Endodermal cell (in vitro differentiated cells): Measurements from ENCODE around the gene DNLZ. TPM values are rescaled to one million over a fixed set of nuclear protein-coding genes. Genes with fewer than 3 reads are reported as not detected.
A peak's percentile ranks its signal among the peaks of the same experiment; 100 is the strongest.

Experiments
- DNase-seq: peaks from one replicate; pipeline ENCODE4 v3.0.0-alpha.2; 2017
- H3K27ac ChIP-seq: 2 replicates; pipeline ENCODE4 v1.5.1; 2013; ENCODE audit warnings: mild to moderate bottlenecking, low read depth, low read length, moderate library complexity
- H3K27me3 ChIP-seq: 2 replicates; pipeline ENCODE4 v1.6.1; 2013; ENCODE audit warnings: mild to moderate bottlenecking, low read length, moderate library complexity; ENCODE audit not compliant: insufficient read depth, control insufficient read depth, poor library complexity, severe bottlenecking
- H3K36me3 ChIP-seq: 2 replicates; pipeline ENCODE4 v1.7.0; 2013; ENCODE audit warnings: mild to moderate bottlenecking, low read length, moderate library complexity; ENCODE audit not compliant: control insufficient read depth, insufficient read depth
- H3K4me1 ChIP-seq: one replicate; pipeline ENCODE4 v1.7.0; 2013; ENCODE audit warnings: low read length; ENCODE audit not compliant: control insufficient read depth, insufficient read depth
- H3K4me3 ChIP-seq: 2 replicates; pipeline ENCODE4 v1.5.1; 2013; ENCODE audit warnings: mild to moderate bottlenecking, low read length, moderate library complexity
- H3K9ac ChIP-seq: 2 replicates; pipeline ENCODE4 v1.6.1; 2013; ENCODE audit warnings: mild to moderate bottlenecking, low read length, moderate library complexity; ENCODE audit not compliant: poor library complexity, severe bottlenecking; ENCODE audit errors: extremely low read depth
- H3K9me3 ChIP-seq: 2 replicates; pipeline ENCODE4 v1.6.1; 2013; ENCODE audit warnings: mild to moderate bottlenecking, low read length, moderate library complexity; ENCODE audit not compliant: control insufficient read depth
- H3K27ac Mint-ChIP-seq: 2 replicates; pipeline ENCODE4 v1.8.0; 2020; ENCODE audit warnings: mixed read lengths
- H3K27me3 Mint-ChIP-seq: 2 replicates; pipeline ENCODE4 v1.8.0; 2021; ENCODE audit warnings: mild to moderate bottlenecking, mixed read lengths; ENCODE audit not compliant: insufficient read depth
- H3K36me3 Mint-ChIP-seq: 2 replicates; pipeline ENCODE4 v1.8.0; 2020; ENCODE audit warnings: low read depth, mixed read lengths
- H3K4me1 Mint-ChIP-seq: 2 replicates; pipeline ENCODE4 v1.8.0; 2020; ENCODE audit warnings: mixed read lengths
- H3K4me3 Mint-ChIP-seq: 2 replicates; pipeline ENCODE4 v1.8.0; 2020; ENCODE audit warnings: mild to moderate bottlenecking, moderate library complexity, mixed read lengths
- H3K9me3 Mint-ChIP-seq: 2 replicates; pipeline ENCODE4 v1.8.0; 2020; ENCODE audit warnings: mild to moderate bottlenecking, mixed read lengths
- WGBS, 2 experiments: methylation state at CpG; one replicate each; pipeline versions ENCODE4 v1.1.5 to v1.1.7; 2013; ENCODE audit warnings: missing lambda C conversion rate in 2 of 2, mixed read lengths in 1 of 2; ENCODE audit not compliant: insufficient coverage in 1 of 2, insufficient read length in 1 of 2; 5-methylcytosine and 5-hydroxymethylcytosine counted together
- total RNA-seq, 2 donors: library from RNA; stranded (reverse); fragmentation: NEBNext Ultra II Directional in 1 of 2; extraction: Animal tissue kit (Norgen Biotek cat#: 25700) in 1 of 2; gene quantifications; 2 replicates in 1 of 2; 3 replicates in 1 of 2; pipeline ENCODE4 v1.2.1, GENCODE V29; 2021
- TF ChIP-seq, protein P1 (sequence below): fragments of 200-600 bp; sonication (generic); conservative IDR thresholded peaks from 2 replicates; pipeline ENCODE4 v1.5.0; 2021; ENCODE audit warnings: antibody characterized with exemption, mild to moderate bottlenecking

Gene DNLZ
- total RNA-seq, 2 donors from 2014 or later, result 12.6 to 20.1 TPM

DNA sequence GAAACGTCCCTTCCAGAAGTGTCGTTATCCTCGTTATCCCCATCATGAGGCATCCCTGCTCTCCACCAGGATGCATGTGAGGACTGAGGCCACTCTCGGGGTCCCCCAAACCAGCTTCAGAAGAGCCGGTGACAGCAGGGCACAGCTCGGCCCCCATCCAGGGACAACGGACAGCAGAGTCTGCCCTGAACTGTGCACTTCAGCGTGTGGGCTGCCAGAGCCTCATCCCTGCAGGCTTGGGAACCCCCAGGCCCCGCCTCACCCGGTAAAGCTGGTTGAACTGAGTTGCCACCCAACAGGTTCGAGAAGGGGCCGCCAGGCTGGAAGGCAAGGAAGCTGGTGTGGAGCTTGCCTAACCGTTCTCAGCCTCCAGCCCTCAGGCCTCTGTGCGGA lies 10.6 kb upstream of the DNLZ start:
- H3K4me3 ChIP-seq, result no peak overlapping the region
- Mint-ChIP-seq H3K4me1 (no peaks in the 10 kb centered on the region), H3K36me3 (no peaks in the 10 kb centered on the region), H3K4me3 (no peak overlapping the region), H3K9me3 (no peaks in the 10 kb centered on the region), H3K27ac (peak overlapping the region; percentile 13), H3K27me3 (no peaks in the 10 kb centered on the region)
- H3K27me3 ChIP-seq, result no peaks in the 10 kb centered on the region
- TF ChIP-seq, protein P1, sequence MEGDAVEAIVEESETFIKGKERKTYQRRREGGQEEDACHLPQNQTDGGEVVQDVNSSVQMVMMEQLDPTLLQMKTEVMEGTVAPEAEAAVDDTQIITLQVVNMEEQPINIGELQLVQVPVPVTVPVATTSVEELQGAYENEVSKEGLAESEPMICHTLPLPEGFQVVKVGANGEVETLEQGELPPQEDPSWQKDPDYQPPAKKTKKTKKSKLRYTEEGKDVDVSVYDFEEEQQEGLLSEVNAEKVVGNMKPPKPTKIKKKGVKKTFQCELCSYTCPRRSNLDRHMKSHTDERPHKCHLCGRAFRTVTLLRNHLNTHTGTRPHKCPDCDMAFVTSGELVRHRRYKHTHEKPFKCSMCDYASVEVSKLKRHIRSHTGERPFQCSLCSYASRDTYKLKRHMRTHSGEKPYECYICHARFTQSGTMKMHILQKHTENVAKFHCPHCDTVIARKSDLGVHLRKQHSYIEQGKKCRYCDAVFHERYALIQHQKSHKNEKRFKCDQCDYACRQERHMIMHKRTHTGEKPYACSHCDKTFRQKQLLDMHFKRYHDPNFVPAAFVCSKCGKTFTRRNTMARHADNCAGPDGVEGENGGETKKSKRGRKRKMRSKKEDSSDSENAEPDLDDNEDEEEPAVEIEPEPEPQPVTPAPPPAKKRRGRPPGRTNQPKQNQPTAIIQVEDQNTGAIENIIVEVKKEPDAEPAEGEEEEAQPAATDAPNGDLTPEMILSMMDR, result no peak
- WGBS, 2 experiments, result 93 to 98% methylated on average over 10 to 14 of the region's 14 CpGs
- no peak for DNase-seq
- no peaks in the 10 kb centered on the region for H3K9me3 ChIP-seq
- no peaks in the 10 kb centered on the region for H3K4me1 ChIP-seq
- no peak overlapping the region for H3K9ac ChIP-seq
- H3K36me3 ChIP-seq, result peaks cover 13% of the 10 kb centered on the region
- no peak overlapping the region for H3K27ac ChIP-seq

DNA sequence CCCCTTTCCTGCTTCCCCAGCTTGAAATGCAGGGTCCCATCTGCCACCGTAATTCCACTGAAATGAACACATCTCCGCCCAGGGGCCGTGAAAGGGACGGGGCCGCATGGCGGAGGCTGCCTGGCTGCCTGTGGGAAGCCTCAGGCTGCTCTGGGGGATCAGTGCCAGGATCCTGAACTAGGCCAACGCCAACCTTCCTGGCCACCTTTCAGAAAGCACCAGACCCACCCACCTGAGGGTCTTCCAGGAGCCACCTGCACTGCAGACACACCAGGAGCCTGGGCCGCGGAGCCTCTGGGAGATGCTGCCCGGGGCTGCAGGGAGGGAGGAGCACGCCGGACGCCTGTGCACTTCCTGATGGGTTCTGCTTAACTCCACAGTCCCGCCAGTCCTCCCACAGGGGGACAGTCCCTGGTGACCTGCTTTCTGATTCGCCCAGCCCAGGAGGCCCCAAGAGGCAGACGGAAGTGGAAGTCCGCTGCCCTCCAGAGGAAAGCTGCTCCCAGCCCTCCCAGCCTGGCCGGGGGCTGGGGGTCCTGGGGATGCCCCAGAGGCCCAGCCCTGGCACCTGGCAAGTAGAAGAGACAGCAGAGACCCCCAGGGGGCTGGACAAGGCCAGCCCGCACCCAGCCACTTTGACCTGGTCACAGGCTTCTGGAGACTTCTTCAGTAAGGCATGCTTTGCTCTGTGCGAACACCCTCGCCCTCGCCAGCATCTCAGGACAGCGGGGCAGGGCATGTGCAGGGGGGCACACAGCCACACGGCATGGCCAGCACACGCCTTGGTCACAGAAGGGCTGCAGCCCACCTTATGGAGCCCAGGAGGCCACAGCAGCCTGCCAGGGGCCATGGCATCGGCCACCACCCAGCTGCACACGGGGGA lies 10.0 kb upstream of the DNLZ start, which contains the start of gene CARD9:
CARD9 (minus strand) TSS at position 370 of the 883 bp plus-strand sequence. CDS start 1,591 bp downstream, outside the sequence.
- H3K4me1 Mint-ChIP-seq, result no peaks in the 10 kb centered on the region
- no peak for DNase-seq
- TF ChIP-seq, protein P1, result no peak
- peak within 1 kb of the TSS; percentile 92 for H3K27ac ChIP-seq
- H3K9me3 Mint-ChIP-seq, result no peaks in the 10 kb centered on the region
- no peaks in the 10 kb centered on the region for H3K27me3 ChIP-seq
- H3K4me3 Mint-ChIP-seq, result no peak within 1 kb of the TSS
- H3K27me3 Mint-ChIP-seq, result no peaks in the 10 kb centered on the region
- no peak within 1 kb of the TSS for H3K4me3 ChIP-seq
- peak within 1 kb of the TSS; percentile 13 for H3K27ac Mint-ChIP-seq
- H3K9ac ChIP-seq, result no peak within 1 kb of the TSS
- no peaks in the 10 kb centered on the region for H3K9me3 ChIP-seq
- H3K36me3 ChIP-seq, result peaks cover 13% of the 10 kb centered on the region
- 92 to 100% methylated on average over 14 to 27 of the region's 27 CpGs for WGBS, 2 experiments
- H3K4me1 ChIP-seq, result no peaks in the 10 kb centered on the region
- no peaks in the 10 kb centered on the region for H3K36me3 Mint-ChIP-seq

DNA sequence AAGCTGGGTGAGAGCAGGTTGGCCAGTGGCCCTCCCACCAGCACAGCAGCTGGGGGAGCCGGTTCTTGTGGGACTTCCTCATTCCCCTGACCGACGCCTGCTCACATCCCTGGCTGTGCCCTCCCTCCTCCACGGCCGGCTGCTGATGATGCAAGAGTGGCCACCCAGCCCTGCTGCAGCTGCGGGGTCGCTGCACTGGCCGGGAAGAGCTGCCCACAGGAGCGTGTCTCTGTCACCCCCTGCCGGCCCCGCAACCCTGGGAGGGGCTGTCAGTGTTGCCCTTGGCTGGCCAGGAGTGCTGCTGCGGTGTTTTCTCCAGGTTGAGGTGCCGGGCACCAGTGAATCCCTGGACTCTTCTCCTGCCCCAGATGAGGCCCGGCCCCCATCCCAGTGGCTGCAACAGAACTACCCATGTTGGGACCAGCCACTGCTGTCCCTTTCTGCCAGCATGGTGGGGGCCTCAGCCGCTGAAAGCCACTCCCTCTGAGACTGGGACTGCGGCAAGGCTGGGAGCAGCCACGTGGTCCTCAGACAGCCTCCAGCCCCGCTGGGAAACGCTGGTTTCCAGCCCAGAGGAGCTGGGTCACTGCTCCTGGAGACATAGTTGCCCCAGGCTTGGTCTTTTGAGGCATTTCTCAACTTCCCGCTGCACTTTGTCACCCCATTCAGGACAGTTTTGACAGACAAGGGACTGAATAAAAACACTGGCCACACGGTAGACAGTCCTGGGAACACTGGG lies 9.2 kb upstream of the DNLZ start:
- no peaks in the 10 kb centered on the region for H3K9me3 Mint-ChIP-seq
- no peak overlapping the region for H3K27ac Mint-ChIP-seq
- Histone ChIP-seq H3K27me3 (no peaks in the 10 kb centered on the region), H3K27ac (peak overlapping the region; percentile 92), H3K36me3 (peaks cover 13% of the 10 kb centered on the region), H3K9me3 (no peaks in the 10 kb centered on the region), H3K9ac (no peak overlapping the region), H3K4me3 (no peak overlapping the region), H3K4me1 (no peaks in the 10 kb centered on the region)
- TF ChIP-seq, protein P1, result no peak
- WGBS, 2 experiments, result 73 to 78% methylated on average over 15 to 21 of the region's 21 CpGs
- no peaks in the 10 kb centered on the region for H3K4me1 Mint-ChIP-seq
- peak; percentile 71 for DNase-seq
- no peaks in the 10 kb centered on the region for H3K36me3 Mint-ChIP-seq
- H3K27me3 Mint-ChIP-seq, result no peaks in the 10 kb centered on the region
- no peak overlapping the region for H3K4me3 Mint-ChIP-seq
